Colonic mucosa (tissue), 4 donors: Measurements from ENCODE around the gene CAVIN3. TPM values are rescaled to one million over a fixed set of nuclear protein-coding genes. Genes with fewer than 3 reads are reported as not detected.

Experiments used
- DNase-seq: peaks from one replicate; pipeline ENCODE4 v3.0.0-alpha.2; 2020
- H3K27ac ChIP-seq: fragments of 200-600 bp; one replicate; pipeline ENCODE4 v1.8.0; 2021
- H3K27me3 ChIP-seq: fragments of 200-600 bp; one replicate; pipeline ENCODE4 v1.8.0; 2021
- H3K36me3 ChIP-seq: fragments of 200-600 bp; one replicate; pipeline ENCODE4 v1.8.0; 2021
- H3K4me1 ChIP-seq: fragments of 200-600 bp; one replicate; pipeline ENCODE4 v1.8.0; 2021; ENCODE audit warnings: mild to moderate bottlenecking
- H3K4me3 ChIP-seq: fragments of 200-600 bp; one replicate; pipeline ENCODE4 v1.8.0; 2021
- H3K9ac ChIP-seq, 2 donors: one replicate each; pipeline ENCODE4 v1.7.0; 2013; ENCODE audit warnings: control low read depth in 2 of 2, low read depth in 2 of 2, low read length in 2 of 2
- H3K9me3 ChIP-seq: fragments of 200-600 bp; one replicate; pipeline ENCODE4 v1.8.0; 2021
- CTCF ChIP-seq: fragments of 200-600 bp; IDR thresholded peaks from one replicate; pipeline ENCODE4 v1.8.0; 2022; ENCODE audit warnings: antibody characterized with exemption, mild to moderate bottlenecking
- intact Hi-C: fragments of 100-400 bp; cut with DNase I; formaldehyde crosslinking; loops from one replicate; pipeline ENCODE4 v1.14.1; 2022
- total RNA-seq, 2 donors: library from RNA; stranded (reverse); fragmentation: NEBNext Ultra II Directional in 1 of 2; extraction: Animal tissue kit (Norgen Biotek cat#: 25700) in 1 of 2; gene quantifications; one replicate each; pipeline ENCODE4 v1.2.1, GENCODE V29; 2021
- donor health status: healthy.
- donor health status: DM: no; HTN: no; CAD: no.
- donor health status: DM: no; HTN: no; CAD: no.

CAVIN3 gene
- total RNA-seq, 2 donors from 2014 or later = 6.5 to 15.4 TPM

- Histone ChIP-seq H3K9me3 (no peaks in the 10 kb centered on the region), H3K27ac (no peak overlapping the region), H3K27me3 (no peaks in the 10 kb centered on the region), H3K4me3 (no peak overlapping the region), H3K4me1 (no peaks in the 10 kb centered on the region), H3K9ac (no peak overlapping the region), H3K36me3 (no peaks in the 10 kb centered on the region)
- intact Hi-C loops = loop anchor here (5.0 to 10.0 kb wide), 3 partner anchors 56 to 328 kb away; partner anchors contain the start of gene CCKBR
- no peak for TF ChIP-seq CTCF
- DNase-seq = no peak
Observed at GRCh38 chr11:6350486-6350885, 30.2 kb upstream of the CAVIN3 start.

- Histone ChIP-seq H3K9me3 (no peaks in the 10 kb centered on the region), H3K4me3 (no peak overlapping the region), H3K4me1 (no peaks in the 10 kb centered on the region), H3K36me3 (no peaks in the 10 kb centered on the region), H3K9ac (no peak overlapping the region), H3K27me3 (no peaks in the 10 kb centered on the region), H3K27ac (no peak overlapping the region)
- intact Hi-C loops = loop anchor here (5.0 to 10.0 kb wide), 3 partner anchors 55 to 328 kb away; partner anchors contain the start of gene CCKBR
- no peak for TF ChIP-seq CTCF
- no peak for DNase-seq
Observed at GRCh38 chr11:6350043-6350442, 29.7 kb upstream of the CAVIN3 start.

- H3K9ac ChIP-seq = no peak overlapping the region
- no peak overlapping the region for H3K27ac ChIP-seq
- intact Hi-C loops = no loop called here
- H3K27me3 ChIP-seq = no peaks in the 10 kb centered on the region
- H3K4me3 ChIP-seq = no peak overlapping the region
- no peaks in the 10 kb centered on the region for H3K9me3 ChIP-seq
- DNase-seq = no peak
- no peak for TF ChIP-seq CTCF
- H3K4me1 ChIP-seq = no peaks in the 10 kb centered on the region
- H3K36me3 ChIP-seq = no peaks in the 10 kb centered on the region
Observed at GRCh38 chr11:6345366-6345765, 25.1 kb upstream of the CAVIN3 start.

DNA sequence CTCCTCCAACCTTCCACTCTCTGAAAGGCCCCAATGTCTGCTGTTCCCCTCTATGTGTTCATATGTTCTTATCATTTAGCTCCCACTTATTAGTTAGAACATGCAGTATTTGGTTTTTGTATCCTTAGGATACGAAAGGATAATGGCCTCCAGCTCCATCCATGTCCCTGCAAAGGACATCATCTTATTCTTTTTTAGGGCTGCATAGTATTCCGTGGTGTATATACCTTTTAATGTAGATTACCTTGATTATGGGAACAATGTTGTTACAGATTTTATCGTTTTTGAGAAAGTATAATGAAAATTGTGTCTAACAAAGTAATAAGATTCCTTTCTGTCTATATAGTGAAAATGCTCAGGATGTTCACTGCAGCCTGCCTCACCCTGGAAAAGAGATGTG is 16.0 kb upstream of the CAVIN3 start:
- no peak for TF ChIP-seq CTCF
- Histone ChIP-seq H3K4me1 (no peaks in the 10 kb centered on the region), H3K9ac (no peak overlapping the region), H3K27ac (no peak overlapping the region), H3K27me3 (no peaks in the 10 kb centered on the region), H3K36me3 (no peaks in the 10 kb centered on the region), H3K9me3 (no peaks in the 10 kb centered on the region), H3K4me3 (no peak overlapping the region)
- DNase-seq = no peak
- intact Hi-C loops = no loop called here

- Histone ChIP-seq H3K27me3 (no peaks in the 10 kb centered on the region), H3K4me1 (no peaks in the 10 kb centered on the region), H3K9ac (no peak overlapping the region), H3K36me3 (no peaks in the 10 kb centered on the region), H3K4me3 (no peak overlapping the region), H3K27ac (no peak overlapping the region), H3K9me3 (no peaks in the 10 kb centered on the region)
- no peak for DNase-seq
- TF ChIP-seq CTCF = no peak
- intact Hi-C loops = no loop called here
Observed at GRCh38 chr11:6334806-6335205, 14.5 kb upstream of the CAVIN3 start.

DNA sequence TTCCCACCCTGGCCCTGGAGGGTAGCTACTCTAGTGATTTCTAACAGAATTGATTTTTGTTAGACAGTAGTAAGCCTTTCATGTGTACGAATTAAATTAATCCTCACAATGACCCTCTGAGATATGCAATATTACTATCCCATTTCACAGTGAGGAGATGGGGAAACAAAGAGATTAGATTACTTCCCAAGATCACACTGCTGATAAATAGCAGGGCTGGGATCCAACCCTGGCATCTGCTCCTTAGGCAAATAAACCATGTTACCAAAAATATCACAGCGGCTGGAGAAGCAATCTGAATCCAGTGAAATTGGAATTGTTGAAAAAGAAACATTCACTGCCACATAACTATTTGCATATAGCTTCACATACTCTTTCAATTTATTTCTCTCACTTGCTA is 12.8 kb upstream of the CAVIN3 start:
- no peak overlapping the region for H3K9ac ChIP-seq
- no peak for TF ChIP-seq CTCF
- H3K9me3 ChIP-seq = no peaks in the 10 kb centered on the region
- H3K4me3 ChIP-seq = no peak overlapping the region
- H3K27ac ChIP-seq = no peak overlapping the region
- intact Hi-C loops = no loop called here
- no peaks in the 10 kb centered on the region for H3K4me1 ChIP-seq
- H3K36me3 ChIP-seq = no peaks in the 10 kb centered on the region
- DNase-seq = no peak
- H3K27me3 ChIP-seq = no peaks in the 10 kb centered on the region
